Endothelial cell (in vitro differentiated cells): ENCODE results near the gene CCDC15. TPM values are rescaled to one million over a fixed set of nuclear protein-coding genes. Genes with fewer than 3 reads are reported as not detected.
"Not testable (repeated sequence)": the region's sequence is repeated elsewhere in the genome, so short reads cannot be mapped to it uniquely, and the experiment has no call there.

ENCODE experiments used
- DNase-seq: peaks from one replicate; pipeline ENCODE4 v3.0.0; 2021; ENCODE audit warnings: low spot score
- H3K27ac Mint-ChIP-seq: one replicate; pipeline ENCODE4 v1.8.0; 2021; ENCODE audit warnings: mixed read lengths, inconsistent platforms; ENCODE audit not compliant: unreplicated experiment
- H3K27me3 Mint-ChIP-seq: one replicate; pipeline ENCODE4 v1.8.0; 2021; ENCODE audit warnings: mild to moderate bottlenecking, moderate library complexity, mixed read lengths, inconsistent platforms; ENCODE audit not compliant: unreplicated experiment
- H3K36me3 Mint-ChIP-seq: one replicate; pipeline ENCODE4 v1.8.0; 2021; ENCODE audit warnings: mild to moderate bottlenecking, low read depth, mixed read lengths, inconsistent platforms; ENCODE audit not compliant: unreplicated experiment
- H3K4me1 Mint-ChIP-seq: one replicate; pipeline ENCODE4 v1.8.0; 2021; ENCODE audit warnings: mild to moderate bottlenecking, mixed read lengths, inconsistent platforms; ENCODE audit not compliant: unreplicated experiment
- H3K4me3 Mint-ChIP-seq: one replicate; pipeline ENCODE4 v1.8.0; 2021; ENCODE audit warnings: mild to moderate bottlenecking, mixed read lengths, inconsistent platforms; ENCODE audit not compliant: unreplicated experiment
- H3K9me3 Mint-ChIP-seq: one replicate; pipeline ENCODE4 v1.8.0; 2021; ENCODE audit warnings: mixed read lengths, inconsistent platforms; ENCODE audit not compliant: unreplicated experiment
- CTCF ChIP-seq: fragments of 200-600 bp; sonication (generic); IDR thresholded peaks from one replicate; pipeline ENCODE4 v1.5.0; 2021; ENCODE audit warnings: antibody characterized with exemption; ENCODE audit not compliant: unreplicated experiment
- total RNA-seq: library from RNA; stranded (reverse); fragmentation: NEBNext Ultra II Directional; extraction: Animal tissue kit (Norgen Biotek cat#: 25700); gene quantifications from one replicate; pipeline ENCODE4 v1.2.1, GENCODE V29; 2021; ENCODE audit not compliant: unreplicated experiment

Gene CCDC15
- total RNA-seq, 1 donor from 2014 or later, result 2.4 TPM

DNA sequence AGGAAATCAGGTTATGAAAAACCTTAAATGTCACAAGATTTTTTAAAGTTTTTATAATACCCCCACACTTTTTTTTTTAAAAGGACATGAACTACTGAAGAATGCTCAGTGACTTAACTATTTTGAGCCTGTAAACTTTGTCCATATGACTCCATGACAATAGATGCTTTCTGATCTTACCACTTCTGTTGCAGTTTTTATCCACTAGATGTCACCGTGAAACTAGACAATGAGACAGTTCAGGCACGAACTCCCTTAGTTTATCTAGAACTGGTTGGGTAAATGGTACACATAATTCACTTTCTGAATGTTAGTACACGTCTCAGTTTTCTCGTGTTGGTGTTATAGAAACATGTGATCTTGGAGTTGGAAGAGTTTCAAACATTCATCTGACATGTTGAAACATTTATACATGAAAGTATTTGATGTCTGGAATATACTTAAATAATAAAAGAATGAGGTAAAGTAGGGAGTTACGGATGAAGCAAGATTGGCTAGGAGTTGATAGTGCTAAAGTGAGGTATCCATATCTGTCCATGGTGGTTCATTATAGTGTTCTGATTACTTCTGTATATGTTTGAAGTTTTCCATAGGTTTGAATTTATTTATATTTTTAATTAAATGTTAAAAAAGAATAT is 8.1 kb downstream of the CCDC15 start:
- H3K27ac Mint-ChIP-seq, result no peak overlapping the region
- no peaks in the 10 kb centered on the region for H3K9me3 Mint-ChIP-seq
- H3K4me1 Mint-ChIP-seq, result no peaks in the 10 kb centered on the region
- H3K36me3 Mint-ChIP-seq, result no peaks in the 10 kb centered on the region
- no peak overlapping the region for H3K4me3 Mint-ChIP-seq
- peak; percentile 51 for TF ChIP-seq CTCF
- peak; percentile 31 for DNase-seq
- H3K27me3 Mint-ChIP-seq, result no peaks in the 10 kb centered on the region

DNA sequence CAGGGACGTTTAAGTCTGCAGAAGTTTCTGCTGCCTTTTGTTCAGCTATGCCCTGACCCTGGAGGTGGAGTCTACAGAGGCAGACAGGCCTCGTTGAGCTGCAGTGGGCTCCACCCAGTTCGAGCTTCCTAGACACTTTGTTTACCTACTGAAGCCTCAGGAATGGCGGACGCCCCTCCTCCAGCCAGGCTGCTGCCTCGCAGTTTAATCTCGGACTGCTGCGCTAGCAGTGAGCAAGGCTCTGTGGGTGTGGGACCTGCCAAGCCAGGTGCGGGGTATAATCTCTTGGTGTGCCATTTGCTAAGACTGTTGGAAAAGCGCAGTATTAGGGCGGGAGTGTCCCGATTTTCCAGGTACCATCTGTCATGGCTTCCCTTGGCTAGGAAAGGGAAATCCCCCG is 14.2 kb downstream of the CCDC15 start:
- not testable (repeated sequence) for H3K9me3 Mint-ChIP-seq, DNase-seq, H3K4me3 Mint-ChIP-seq, H3K36me3 Mint-ChIP-seq, H3K27ac Mint-ChIP-seq, H3K27me3 Mint-ChIP-seq, H3K4me1 Mint-ChIP-seq

DNA sequence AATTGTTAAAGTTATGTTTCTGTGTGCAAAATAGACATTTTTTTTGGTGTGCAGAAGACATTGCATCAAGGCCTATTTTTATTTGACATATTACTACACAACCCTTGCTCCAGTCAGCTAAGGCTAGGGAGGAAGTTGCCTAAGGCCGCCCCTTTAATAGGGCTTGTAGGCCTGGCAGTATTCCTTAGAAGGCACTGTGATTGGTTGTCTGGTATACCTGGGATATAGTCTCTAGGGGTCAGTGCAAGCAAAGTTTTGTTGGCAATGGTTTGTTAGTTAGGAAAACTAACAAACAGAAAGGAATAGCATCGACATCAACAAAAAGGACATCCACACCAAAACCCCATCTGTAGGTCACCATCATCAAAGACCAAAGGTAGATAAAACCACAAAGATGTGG is 16.9 kb downstream of the CCDC15 start:
- H3K27ac Mint-ChIP-seq, result no peak overlapping the region
- H3K4me1 Mint-ChIP-seq, result no peaks in the 10 kb centered on the region
- peaks cover 4% of the 10 kb centered on the region for H3K36me3 Mint-ChIP-seq
- no peak for TF ChIP-seq CTCF
- no peaks in the 10 kb centered on the region for H3K9me3 Mint-ChIP-seq
- no peaks in the 10 kb centered on the region for H3K27me3 Mint-ChIP-seq
- no peak for DNase-seq
- no peak overlapping the region for H3K4me3 Mint-ChIP-seq

- no peaks in the 10 kb centered on the region for H3K9me3 Mint-ChIP-seq
- no peaks in the 10 kb centered on the region for H3K27me3 Mint-ChIP-seq
- H3K4me1 Mint-ChIP-seq, result no peaks in the 10 kb centered on the region
- DNase-seq, result no peak
- H3K4me3 Mint-ChIP-seq, result no peak overlapping the region
- TF ChIP-seq CTCF, result no peak
- peaks cover 4% of the 10 kb centered on the region for H3K36me3 Mint-ChIP-seq
- H3K27ac Mint-ChIP-seq, result no peak overlapping the region
These were observed 17.8 kb downstream of the CCDC15 start for GRCh38 chr11:124971810-124972209.

- Mint-ChIP-seq H3K36me3 (peaks cover 6% of the 10 kb centered on the region), H3K4me3 (no peak overlapping the region), H3K27ac (no peak overlapping the region), H3K9me3 (no peaks in the 10 kb centered on the region), H3K4me1 (no peaks in the 10 kb centered on the region), H3K27me3 (peaks cover 3% of the 10 kb centered on the region)
- DNase-seq, result no peak
- TF ChIP-seq CTCF, result no peak
These were observed 22.5 kb downstream of the CCDC15 start for GRCh38 chr11:124976531-124976930.

GRCh38 chr11:124977006-124977405 is 23.0 kb downstream of the CCDC15 start:
- Mint-ChIP-seq H3K4me1 (no peaks in the 10 kb centered on the region), H3K36me3 (peaks cover 6% of the 10 kb centered on the region), H3K4me3 (no peak overlapping the region), H3K27me3 (peaks cover 3% of the 10 kb centered on the region), H3K27ac (no peak overlapping the region), H3K9me3 (no peaks in the 10 kb centered on the region)
- DNase-seq, result no peak
- no peak for TF ChIP-seq CTCF
